Muscle of back (tissue), 11 donors: Measurements from ENCODE around the gene EIF2S2. TPM values are rescaled to one million over a fixed set of nuclear protein-coding genes. Genes with fewer than 3 reads are reported as not detected.

Experiments
- DNase-seq, 3 donors: peaks; one replicate each; pipeline versions ENCODE4 v3.0.0 to v3.0.0-alpha.2; 2013
- polyA plus RNA-seq, 10 donors: library from polyadenylated mRNA; unstranded; fragments of 120-200 nt; gene quantifications; one replicate each; pipeline ENCODE4 v1.2.1, GENCODE V29; 2013; ENCODE audit not compliant: insufficient read length in 10 of 10

Gene EIF2S2
- polyA plus RNA-seq, 10 donors: 40.8 to 49.8 (median 46.0) TPM

DNA sequence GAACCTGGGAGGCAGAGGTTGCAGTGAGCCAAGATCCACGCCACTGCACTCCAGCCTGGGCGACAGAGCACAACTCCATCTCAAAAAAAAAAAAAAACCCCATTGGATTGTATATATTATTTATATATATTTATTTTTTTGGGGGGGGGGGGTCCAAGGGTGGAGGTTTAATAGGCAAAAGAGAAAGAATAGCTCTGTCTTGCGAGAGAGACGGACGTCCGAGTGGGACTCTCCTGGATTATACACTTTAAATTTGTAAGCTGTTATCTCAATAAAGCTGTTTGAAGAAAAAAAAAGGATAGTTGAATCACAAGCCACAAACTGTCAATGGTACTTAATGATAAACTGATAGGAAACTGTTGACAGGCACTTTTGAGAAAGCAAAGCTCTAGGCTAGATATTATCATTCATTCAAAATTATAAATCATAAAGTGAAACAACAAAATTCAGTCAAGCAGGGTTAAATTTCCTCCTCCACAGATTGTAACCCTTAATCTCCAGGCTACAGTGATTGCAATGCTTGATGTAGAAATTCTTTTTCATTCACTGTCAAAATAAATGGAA, 20.3 kb downstream of the EIF2S2 start:
- DNase-seq: no peak

GRCh38 chr20:34090645-34091044, 21.4 kb downstream of the EIF2S2 start:
- DNase-seq: no peak

- DNase-seq: no peak
These were observed 22.2 kb downstream of the EIF2S2 start for GRCh38 chr20:34089655-34090345.

DNA sequence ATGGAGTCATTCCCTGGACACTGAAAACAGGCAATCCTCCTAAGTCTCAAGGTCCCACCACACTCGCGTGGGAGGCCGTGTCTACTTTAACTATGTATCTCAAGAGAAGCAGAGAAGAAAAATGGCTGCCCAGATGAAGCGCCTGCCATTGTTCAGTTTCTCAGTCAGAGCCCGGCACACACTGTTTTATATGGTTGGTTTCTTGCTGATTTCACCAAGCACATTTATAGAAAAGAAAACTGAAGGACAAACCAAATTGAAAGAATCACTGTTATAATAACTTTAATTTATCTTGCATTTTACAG, 22.9 kb downstream of the EIF2S2 start:
- DNase-seq: no peak

GRCh38 chr20:34088305-34089174, 23.5 kb downstream of the EIF2S2 start:
- DNase-seq: peak in 1 of 3 donors; percentile 21

DNA sequence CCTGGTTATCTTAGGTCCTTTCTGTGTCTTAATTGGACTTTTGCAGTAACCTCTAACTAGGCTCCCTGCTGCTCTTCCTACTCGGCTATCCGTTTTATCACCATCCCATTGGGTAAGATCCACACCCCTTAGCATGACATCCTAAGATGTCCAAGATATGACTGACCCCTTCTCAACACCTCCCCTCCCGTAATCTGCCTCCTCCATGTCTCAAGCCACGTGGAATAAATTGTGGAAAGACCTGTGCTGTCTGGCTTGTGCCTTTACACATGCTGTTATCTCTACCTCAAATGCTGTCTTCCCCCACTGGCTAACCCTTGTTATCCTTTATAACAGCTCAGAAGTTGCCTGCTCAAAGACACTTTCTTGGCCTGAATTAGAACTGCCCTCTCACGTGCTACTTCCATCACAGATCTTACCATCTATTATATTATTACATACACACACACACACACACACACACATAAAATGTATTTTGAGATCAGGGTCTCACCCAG, 26.5 kb downstream of the EIF2S2 start:
- DNase-seq: no peak

GRCh38 chr20:34084227-34084923, 27.7 kb downstream of the EIF2S2 start:
- DNase-seq: no peak

DNA sequence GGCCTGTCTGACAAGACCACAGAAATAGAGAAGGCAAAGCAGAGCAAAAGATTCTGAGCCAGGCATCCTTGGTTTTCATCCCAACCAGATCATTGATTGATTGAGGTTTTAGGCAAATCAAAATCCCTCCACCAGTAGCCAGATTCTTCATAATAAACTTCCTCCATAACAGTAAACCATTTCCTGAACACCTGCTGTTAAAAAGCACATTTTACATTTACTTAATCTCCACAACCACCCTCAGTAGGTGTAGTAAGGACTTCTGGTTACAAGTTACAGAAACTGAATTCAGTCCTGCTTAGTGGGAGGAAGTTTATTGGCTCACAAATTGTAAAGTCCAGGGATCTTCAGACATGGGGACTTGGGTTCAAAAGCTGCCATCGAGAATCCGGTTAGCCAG, 28.3 kb downstream of the EIF2S2 start:
- DNase-seq: no peak

- DNase-seq: peak; percentile 34 to 61 (median 40)
These were observed 28.9 kb downstream of the EIF2S2 start for GRCh38 chr20:34083137-34083536.

- peak in 1 of 3 donors; percentile 24 for DNase-seq
These were observed 29.7 kb downstream of the EIF2S2 start for GRCh38 chr20:34082232-34082887.

DNA sequence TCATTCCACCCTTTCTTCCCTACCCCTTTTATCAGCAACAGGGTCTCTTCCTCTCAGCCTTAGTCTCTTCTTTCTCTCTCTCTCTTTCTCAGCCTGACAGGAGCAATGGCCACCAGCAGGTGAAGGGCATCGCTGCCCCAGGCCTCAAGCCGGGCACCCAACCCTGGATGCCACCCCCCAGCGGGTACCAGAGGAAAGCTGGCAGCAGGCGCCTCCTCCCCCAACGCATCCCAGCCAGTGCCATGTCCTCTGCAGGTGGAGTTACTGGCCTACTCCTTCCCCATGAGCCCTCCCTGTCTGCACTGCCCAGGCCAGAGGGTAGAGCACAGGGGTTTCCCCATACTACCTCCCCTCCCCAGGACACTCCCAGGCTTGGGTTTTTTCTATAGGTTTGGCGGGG, 32.2 kb downstream of the EIF2S2 start:
- DNase-seq: no peak

GRCh38 chr20:34078540-34078939, 33.5 kb downstream of the EIF2S2 start:
- DNase-seq: no peak

DNA sequence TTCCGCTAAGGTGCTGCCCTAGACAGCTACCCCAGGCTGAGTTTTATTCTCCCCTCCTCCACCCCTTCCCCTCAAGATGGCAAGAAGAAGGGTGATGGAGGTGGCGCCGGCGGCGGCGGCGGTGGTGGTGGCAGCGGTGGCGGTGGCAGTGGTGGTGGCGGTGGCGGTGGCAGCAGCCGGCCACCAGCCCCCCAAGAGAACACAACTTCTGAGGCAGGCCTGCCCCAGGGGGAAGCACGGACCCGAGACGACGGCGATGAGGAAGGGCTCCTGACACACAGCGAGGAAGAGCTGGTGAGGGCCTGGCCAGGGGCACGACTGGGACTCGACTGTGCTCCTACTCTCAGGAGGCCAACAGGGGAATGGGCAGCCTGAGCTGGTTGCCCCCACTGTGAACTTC, 35.1 kb downstream of the EIF2S2 start:
- no peak for DNase-seq

- no peak for DNase-seq
These were observed 36.4 kb downstream of the EIF2S2 start for GRCh38 chr20:34075647-34076046.

GRCh38 chr20:34074101-34074760, 37.8 kb downstream of the EIF2S2 start:
- no peak for DNase-seq

GRCh38 chr20:34072778-34073177, 39.3 kb downstream of the EIF2S2 start:
- no peak for DNase-seq

DNA sequence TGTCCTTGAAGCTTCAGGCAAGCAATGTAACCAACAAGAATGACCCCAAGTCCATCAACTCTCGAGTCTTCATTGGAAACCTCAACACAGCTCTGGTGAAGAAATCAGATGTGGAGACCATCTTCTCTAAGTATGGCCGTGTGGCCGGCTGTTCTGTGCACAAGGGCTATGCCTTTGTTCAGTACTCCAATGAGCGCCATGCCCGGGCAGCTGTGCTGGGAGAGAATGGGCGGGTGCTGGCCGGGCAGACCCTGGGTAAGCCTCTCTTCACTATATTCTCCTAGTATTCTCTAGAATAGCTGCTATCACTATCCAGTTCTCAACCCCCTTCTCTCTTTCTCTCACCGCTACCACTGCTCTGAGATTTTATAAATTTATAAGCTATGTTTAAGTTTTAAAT, 40.0 kb downstream of the EIF2S2 start:
- no peak for DNase-seq

GRCh38 chr20:34070859-34071258, 41.2 kb downstream of the EIF2S2 start:
- DNase-seq: no peak

DNA sequence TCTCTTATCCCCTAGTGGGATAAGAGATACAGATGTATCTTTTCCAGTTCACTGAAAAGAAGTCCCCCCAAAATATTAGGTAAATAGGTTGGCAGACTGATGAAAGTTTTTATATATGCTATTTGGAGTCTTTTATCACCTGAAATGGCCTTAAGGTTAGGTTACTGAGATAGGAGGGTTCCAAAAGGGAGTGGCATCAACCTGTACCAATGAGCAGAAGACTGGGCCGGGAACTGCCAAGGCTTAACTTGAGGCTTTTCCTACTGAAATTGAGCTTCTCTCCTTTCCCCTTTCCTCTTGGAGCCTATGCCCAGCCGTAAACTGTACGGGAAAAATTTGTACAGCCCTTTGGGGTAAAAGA, 42.0 kb downstream of the EIF2S2 start:
- DNase-seq: no peak

DNA sequence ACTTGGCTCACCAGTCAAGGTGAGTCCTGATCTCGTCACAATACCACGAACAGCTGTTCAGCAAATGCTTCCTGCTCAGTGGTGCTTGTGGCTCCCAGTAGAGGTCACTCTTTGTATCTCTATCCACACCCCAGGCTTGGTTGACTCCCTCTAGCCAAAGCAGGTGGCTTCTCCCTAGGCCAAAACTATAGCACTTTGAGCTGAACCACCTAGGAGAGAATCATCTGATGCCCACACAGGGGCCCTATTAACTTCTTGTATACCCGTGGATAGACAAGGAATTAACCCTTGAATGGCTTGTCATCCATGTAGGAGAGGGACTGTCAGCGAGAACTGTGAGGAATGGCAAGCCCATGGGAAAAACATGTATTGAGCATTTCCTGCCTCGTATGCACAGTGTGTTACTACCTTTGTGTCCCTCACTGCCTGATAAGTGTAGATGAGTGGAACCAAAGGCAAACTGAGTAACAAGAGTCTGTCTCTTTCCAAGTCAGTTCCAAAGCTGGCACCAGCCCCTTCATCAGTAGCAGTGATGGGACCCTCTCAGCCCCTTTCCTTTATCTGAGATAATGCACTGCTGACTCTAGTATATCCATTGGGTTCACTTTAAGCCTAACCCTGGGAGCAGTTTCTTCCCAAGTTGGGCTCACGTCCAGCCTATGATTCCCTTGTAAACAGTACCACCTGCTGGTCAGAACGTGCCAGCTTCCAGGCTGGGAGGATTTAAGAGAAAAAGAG, 42.5 kb downstream of the EIF2S2 start:
- DNase-seq: peak; percentile 83 to 91 (median 90)
